Liver (tissue), 9 donors: ENCODE data around the gene C3orf38. TPM values are rescaled to one million over a fixed set of nuclear protein-coding genes. Genes with fewer than 3 reads are reported as not detected.

ENCODE experiments used
- DNase-seq: peaks from one replicate; pipeline ENCODE4 v3.0.0-alpha.2; 2017; ENCODE audit warnings: low spot score
- H3K27ac ChIP-seq, 2 donors: one replicate each; pipeline ENCODE4 v1.7.0; 2013; ENCODE audit warnings: inconsistent platforms in 2 of 2, low read length in 2 of 2, control low read depth in 1 of 2, low read depth in 1 of 2, mild to moderate bottlenecking in 1 of 2
- H3K27me3 ChIP-seq, 4 donors: one replicate each; pipeline versions ENCODE4 v1.6.1 to v1.7.0; 2013; ENCODE audit warnings: low read length in 3 of 4, inconsistent platforms in 1 of 4, mild to moderate bottlenecking in 1 of 4, moderate library complexity in 1 of 4; ENCODE audit not compliant: control insufficient read depth in 4 of 4, insufficient read depth in 4 of 4
- H3K36me3 ChIP-seq, 4 donors: one replicate each; pipeline versions ENCODE4 v1.6.1 to v1.7.0; 2013; ENCODE audit warnings: low read length in 3 of 4, mild to moderate bottlenecking in 3 of 4, low read depth in 1 of 4, moderate library complexity in 1 of 4; ENCODE audit not compliant: control insufficient read depth in 4 of 4, insufficient read depth in 3 of 4
- H3K4me1 ChIP-seq, 4 donors: one replicate each; pipeline versions ENCODE4 v1.6.1 to v1.7.0; 2013; ENCODE audit warnings: low read length in 3 of 4, mild to moderate bottlenecking in 3 of 4, moderate library complexity in 1 of 4; ENCODE audit not compliant: control insufficient read depth in 4 of 4, insufficient read depth in 4 of 4
- H3K4me3 ChIP-seq, 3 donors: one replicate each; pipeline versions ENCODE4 v1.6.1 to v1.7.0; 2013; ENCODE audit warnings: low read length in 3 of 3, control low read depth in 1 of 3, low read depth in 1 of 3, mild to moderate bottlenecking in 1 of 3
- H3K9ac ChIP-seq, 2 donors: one replicate each; pipeline ENCODE4 v1.7.0; 2013; ENCODE audit warnings: low read length in 2 of 2, mild to moderate bottlenecking in 2 of 2, moderate library complexity in 2 of 2, control low read depth in 1 of 2, low read depth in 1 of 2
- H3K9me3 ChIP-seq, 4 donors: one replicate each; pipeline versions ENCODE4 v1.6.1 to v1.7.0; 2013; ENCODE audit warnings: low read length in 3 of 4; ENCODE audit not compliant: control insufficient read depth in 4 of 4
- ATF3 ChIP-seq: IDR thresholded peaks from 2 replicates; pipeline ENCODE4 v1.6.1; 2016; ENCODE audit warnings: antibody characterized with exemption
- CTCF ChIP-seq: fragments of 150-350 bp; IDR thresholded peaks from 2 replicates; pipeline ENCODE4 v1.5.1; 2017; ENCODE audit warnings: improper control_type of control experiment, low read depth, low read length; ENCODE audit not compliant: missing input control
- EGR1 ChIP-seq, 2 donors: IDR thresholded peaks; 2 replicates each; pipeline ENCODE4 v1.6.1; 2016 to 2018; ENCODE audit warnings: antibody characterized with exemption in 2 of 2, low read depth in 2 of 2
- FOXA1 ChIP-seq: IDR thresholded peaks from 2 replicates; pipeline ENCODE4 v1.6.1; 2016; ENCODE audit warnings: antibody characterized with exemption
- FOXA2 ChIP-seq: IDR thresholded peaks from 2 replicates; pipeline ENCODE4 v1.6.1; 2016; ENCODE audit warnings: antibody characterized with exemption
- GABPA ChIP-seq, 2 donors: IDR thresholded peaks in 1 of 2; conservative IDR thresholded peaks in 1 of 2; 2 replicates each; pipeline ENCODE4 v1.6.1; 2016; ENCODE audit warnings: antibody characterized with exemption in 2 of 2, mild to moderate bottlenecking in 1 of 2, moderate library complexity in 1 of 2
- HNF4A ChIP-seq, 2 donors: conservative IDR thresholded peaks; 2 replicates each; pipeline ENCODE4 v1.6.1; 2016; ENCODE audit warnings: antibody characterized with exemption in 2 of 2, mild to moderate bottlenecking in 2 of 2
- HNF4G ChIP-seq: IDR thresholded peaks from 2 replicates; pipeline ENCODE4 v1.6.1; 2016; ENCODE audit warnings: antibody characterized with exemption
- JUND ChIP-seq, 2 donors: IDR thresholded peaks; 2 replicates each; pipeline ENCODE4 v1.6.1; 2016; ENCODE audit warnings: antibody characterized with exemption in 2 of 2
- MAX ChIP-seq: IDR thresholded peaks from 2 replicates; pipeline ENCODE4 v1.6.1; 2016; ENCODE audit warnings: antibody characterized with exemption
- NR2F2 ChIP-seq: IDR thresholded peaks from 2 replicates; pipeline ENCODE4 v1.6.1; 2016; ENCODE audit warnings: antibody characterized with exemption
- RAD21 ChIP-seq, 2 donors: IDR thresholded peaks; 2 replicates each; pipeline ENCODE4 v1.6.1; 2016; ENCODE audit warnings: antibody characterized with exemption in 2 of 2, mild to moderate bottlenecking in 2 of 2
- REST ChIP-seq: IDR thresholded peaks from 2 replicates; pipeline ENCODE4 v1.6.1; 2016; ENCODE audit warnings: antibody characterized with exemption, mild to moderate bottlenecking
- RXRA ChIP-seq, 2 donors: IDR thresholded peaks; 2 replicates each; pipeline ENCODE4 v1.6.1; 2017 to 2018; ENCODE audit warnings: antibody characterized with exemption in 2 of 2, mild to moderate bottlenecking in 1 of 2
- SP1 ChIP-seq: IDR thresholded peaks from 2 replicates; pipeline ENCODE4 v1.6.1; 2018; ENCODE audit warnings: antibody characterized with exemption, mild to moderate bottlenecking
- TAF1 ChIP-seq: conservative IDR thresholded peaks from 2 replicates; pipeline ENCODE4 v1.6.1; 2016; ENCODE audit warnings: antibody characterized with exemption, mild to moderate bottlenecking
- YY1 ChIP-seq: IDR thresholded peaks from 2 replicates; pipeline ENCODE4 v1.6.1; 2016; ENCODE audit warnings: antibody characterized with exemption, mild to moderate bottlenecking
- WGBS: extraction: QIAGEN DNeasy Blood & Tissue Kit; methylation state at CpG from one replicate; pipeline ENCODE4 v1.1.7; 2013; 5-methylcytosine and 5-hydroxymethylcytosine counted together
- polyA plus RNA-seq, 2 donors: library from polyadenylated mRNA; stranded (reverse) in 1 of 2; unstranded in 1 of 2; fragments of 200-250 nt in 1 of 2; fragments of >200 nt in 1 of 2; fragmentation: Nextera tagmentation in 1 of 2; extraction: Ambion mirVana in 1 of 2; gene quantifications; one replicate each; pipeline versions ENCODE4 v1.2.1 to v1.2.3, GENCODE V29; 2013 to 2015
- total RNA-seq, 2 donors: library from RNA; depleted of rRNA; stranded (reverse); fragments of >200 nt; gene quantifications; one replicate each; pipeline ENCODE4 v1.2.3, GENCODE V29; 2014
- donor health status: healthy.
- donor health status: healthy.
- donor health status: healthy.
- donor health status: healthy.
- donor health status: healthy.

C3orf38 gene
- total and polyA plus RNA-seq, 4 donors, result 4.6 to 16.0 (median 8.1) TPM

GRCh38 chr3:88189361-88189810, 39.6 kb downstream of the C3orf38 start (continued):
- no peak for TF ChIP-seq ATF3
- TF ChIP-seq GABPA (IDR thresholded peaks at IDR 0.05 in 1 of 2, conservative IDR thresholded peaks at IDR 0.05 in 1 of 2), result no peak

DNA sequence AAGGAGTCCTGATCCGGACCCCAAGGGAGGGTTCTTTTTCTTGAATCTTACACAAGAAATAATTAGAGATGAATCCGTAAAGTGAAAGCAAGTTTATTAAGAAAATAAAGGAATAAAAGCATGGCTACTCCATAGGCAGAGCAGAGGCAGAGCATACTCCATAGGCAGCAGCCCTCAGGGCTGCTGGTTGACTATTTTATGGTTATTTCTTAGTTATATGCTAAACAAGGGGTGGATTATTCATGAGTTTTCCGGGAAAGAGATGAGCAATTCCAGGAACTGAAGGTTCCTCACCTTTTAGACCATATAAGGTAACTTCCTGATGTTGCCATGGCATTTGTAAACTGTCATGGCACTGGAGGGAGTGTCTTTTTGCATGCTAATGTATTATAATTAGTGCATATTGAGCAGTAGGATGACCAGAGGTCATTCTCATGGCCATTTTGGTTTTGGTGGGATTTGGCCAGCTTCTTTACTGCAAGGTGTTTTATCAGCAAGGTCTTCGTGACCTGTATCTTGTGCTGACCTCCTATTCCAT, 42.2 kb downstream of the C3orf38 start:
- no peak overlapping the region for H3K9ac ChIP-seq
- no peaks in the 10 kb centered on the region for H3K9me3 ChIP-seq
- H3K36me3 ChIP-seq, result no peaks in the 10 kb centered on the region
- no peaks in the 10 kb centered on the region for H3K4me1 ChIP-seq
- DNase-seq, result no peak
- no peaks in the 10 kb centered on the region for H3K27me3 ChIP-seq
- no peak for TF ChIP-seq CTCF
- WGBS, result 72% methylated on average over 4 of the region's 4 CpGs
- no peak overlapping the region for H3K4me3 ChIP-seq
- H3K27ac ChIP-seq, result no peak overlapping the region

DNA sequence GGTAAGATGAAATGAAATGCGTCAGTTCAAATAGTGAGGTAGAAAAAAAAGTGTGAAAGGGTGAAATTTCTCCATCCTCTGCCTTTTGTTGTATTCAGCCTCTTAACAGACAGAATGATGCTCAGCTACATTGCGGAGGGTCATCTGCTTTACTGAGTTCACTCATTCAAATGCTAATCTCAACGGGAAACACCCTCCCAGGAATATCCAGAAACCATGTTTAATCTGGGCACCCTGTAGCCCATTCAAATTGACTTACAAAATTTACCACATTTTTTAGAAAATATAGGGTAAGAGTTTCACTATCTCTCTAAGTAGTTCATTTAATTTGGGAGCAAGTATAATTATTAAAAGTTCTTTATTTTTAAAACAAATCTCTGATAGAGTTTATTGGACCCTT, 42.9 kb downstream of the C3orf38 start:
- TF ChIP-seq TAF1 (no peak), FOXA1 (no peak), RAD21 (IDR thresholded peaks at IDR 0.05) (no peak), SP1 (no peak), RXRA (IDR thresholded peaks at IDR 0.05) (no peak), HNF4A (conservative IDR thresholded peaks at IDR 0.05) (no peak)
- Histone ChIP-seq H3K9ac (no peak overlapping the region), H3K4me3 (no peak overlapping the region), H3K27me3 (no peaks in the 10 kb centered on the region), H3K9me3 (no peaks in the 10 kb centered on the region), H3K27ac (no peak overlapping the region), H3K4me1 (no peaks in the 10 kb centered on the region), H3K36me3 (no peaks in the 10 kb centered on the region)
- 55% methylated on average over 3 of the region's 3 CpGs for WGBS
- DNase-seq, result no peak

DNA sequence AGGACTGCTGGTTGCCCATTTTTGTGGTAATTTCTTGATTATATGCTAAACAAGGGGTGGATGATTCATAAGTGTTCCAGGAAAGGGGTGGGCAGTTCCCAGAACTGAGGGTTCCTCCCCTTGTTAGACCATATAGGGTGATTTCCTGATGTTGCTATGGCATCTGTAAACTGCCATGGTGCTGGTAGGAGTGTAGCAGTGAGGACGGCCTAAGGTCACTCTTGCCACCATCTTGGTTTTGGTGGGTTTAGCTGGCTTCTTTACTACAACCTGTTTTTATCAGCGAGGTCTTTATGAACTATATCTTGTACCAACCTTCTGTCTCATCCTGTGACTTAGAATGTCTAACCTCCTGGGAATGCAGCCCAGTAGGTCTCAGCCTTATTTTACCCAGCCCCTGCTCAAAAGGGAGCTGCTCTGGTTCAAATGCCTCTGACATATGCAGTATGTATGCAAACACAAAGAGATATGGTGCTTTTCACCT, 46.2 kb downstream of the C3orf38 start:
- no peak overlapping the region for H3K9ac ChIP-seq
- no peaks in the 10 kb centered on the region for H3K27me3 ChIP-seq
- H3K9me3 ChIP-seq, result no peaks in the 10 kb centered on the region
- H3K4me3 ChIP-seq, result no peak overlapping the region
- WGBS, result 81% methylated on average over 2 of the region's 2 CpGs
- no peaks in the 10 kb centered on the region for H3K36me3 ChIP-seq
- H3K4me1 ChIP-seq, result no peaks in the 10 kb centered on the region
- DNase-seq, result no peak
- no peak overlapping the region for H3K27ac ChIP-seq
- no peak for TF ChIP-seq HNF4G
- TF ChIP-seq FOXA2, result no peak
- TF ChIP-seq GABPA (IDR thresholded peaks at IDR 0.05 in 1 of 2, conservative IDR thresholded peaks at IDR 0.05 in 1 of 2), result no peak
- no peak for TF ChIP-seq JUND (IDR thresholded peaks at IDR 0.05)
- no peak for TF ChIP-seq NR2F2
- no peak for TF ChIP-seq ATF3
- no peak for TF ChIP-seq EGR1 (IDR thresholded peaks at IDR 0.05; ENCODE audit: low read depth in 2 of 2)
- TF ChIP-seq YY1, result no peak
- TF ChIP-seq RXRA (IDR thresholded peaks at IDR 0.05), result no peak
- TF ChIP-seq SP1, result no peak
- no peak for TF ChIP-seq HNF4A (conservative IDR thresholded peaks at IDR 0.05)
- no peak for TF ChIP-seq MAX
- TF ChIP-seq TAF1, result no peak
- TF ChIP-seq CTCF, result no peak
- no peak for TF ChIP-seq RAD21 (IDR thresholded peaks at IDR 0.05)
- TF ChIP-seq REST, result no peak
- TF ChIP-seq FOXA1, result no peak
